HG03175 (cell line): Measurements from ENCODE around the gene PPARA.

ENCODE experiments used
- ATAC-seq: cut with Tn5 transposase; IDR thresholded peaks from one replicate; pipeline ENCODE4 v1.9.1; 2021; ENCODE audit warnings: mild to moderate bottlenecking, moderate library complexity; ENCODE audit not compliant: unreplicated experiment

Gene PPARA

DNA sequence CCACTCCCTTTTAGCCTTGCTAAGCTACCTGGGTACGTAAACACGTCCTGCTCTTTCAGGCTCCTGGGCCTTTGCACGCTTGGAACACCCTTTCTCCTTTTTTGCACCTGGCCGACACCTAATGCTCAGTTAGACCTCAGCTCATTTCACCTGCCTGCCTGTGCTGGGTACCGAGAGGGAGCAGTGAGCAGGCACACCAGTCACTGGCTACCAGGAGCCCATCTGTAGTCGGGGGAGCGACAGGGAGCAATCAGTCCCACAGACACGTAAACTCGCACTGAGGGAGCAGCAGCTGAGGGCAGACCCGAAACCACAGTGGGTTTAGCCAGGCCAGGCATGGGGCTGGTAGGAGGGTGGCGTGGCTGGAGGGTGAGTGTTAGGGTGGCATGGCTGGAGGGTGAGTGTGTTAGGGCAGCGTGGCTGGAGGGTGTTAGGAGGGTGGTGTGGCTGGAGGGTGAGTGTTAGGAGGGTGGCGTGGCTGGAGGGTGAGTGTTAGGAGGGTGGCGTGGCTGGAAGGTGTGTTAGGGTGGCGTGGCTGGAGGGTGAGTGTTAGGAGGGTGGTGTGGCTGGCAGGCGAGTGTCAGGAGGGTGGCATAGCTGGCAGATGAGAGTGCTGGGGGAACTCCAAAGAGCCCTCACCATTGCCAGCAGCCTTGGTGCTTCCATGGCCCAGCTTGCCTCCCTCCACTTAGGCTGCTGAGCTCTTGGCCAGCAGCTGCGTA lies 140.0 kb downstream of the PPARA start:
- no peak for ATAC-seq

DNA sequence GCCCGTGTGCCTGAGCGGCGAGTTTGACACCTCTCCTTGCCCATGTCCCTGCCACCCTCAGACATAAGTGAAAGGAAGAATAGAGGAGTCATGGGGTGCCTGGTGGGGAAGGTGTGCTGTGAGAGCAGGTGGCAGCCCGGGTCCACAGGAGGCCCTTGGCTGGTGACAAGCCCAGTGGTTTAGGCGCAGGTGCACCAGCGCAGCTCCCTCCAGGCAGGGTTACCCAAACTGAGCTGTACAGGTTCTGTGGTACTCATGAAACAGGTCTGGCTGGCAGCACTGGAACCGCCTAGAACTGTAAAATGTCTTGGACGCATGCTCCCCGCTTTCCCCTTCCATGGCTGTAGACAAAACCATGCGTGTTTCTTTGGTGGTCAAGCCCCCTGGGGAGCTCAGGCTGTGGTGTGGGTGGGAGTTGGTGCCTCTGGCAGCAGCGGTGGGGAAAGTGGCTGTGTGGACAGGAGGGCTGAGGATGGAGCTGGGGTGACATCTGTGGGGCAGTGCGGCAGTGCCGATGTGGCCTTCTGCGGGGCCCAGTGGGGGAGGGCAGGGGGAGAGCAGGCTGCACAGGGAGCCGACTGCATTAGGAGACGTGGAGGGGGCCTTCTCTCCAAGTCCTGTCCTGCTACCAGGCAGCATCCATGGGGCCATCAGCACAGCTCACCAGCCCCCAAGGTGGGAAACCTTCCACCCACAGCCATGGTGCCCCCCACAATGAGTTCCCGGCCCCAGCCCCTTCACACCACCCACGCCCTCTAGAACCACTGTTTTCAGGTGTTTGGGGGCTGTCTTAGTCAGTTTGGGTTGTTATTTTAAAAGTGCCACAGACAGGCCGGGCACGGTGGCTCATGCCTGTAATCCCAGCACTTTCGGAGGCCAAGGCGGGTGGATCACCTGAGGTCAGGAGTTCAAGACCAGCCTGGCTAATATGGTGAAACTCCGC lies 140.8 kb downstream of the PPARA start:
- ATAC-seq = no peak

DNA sequence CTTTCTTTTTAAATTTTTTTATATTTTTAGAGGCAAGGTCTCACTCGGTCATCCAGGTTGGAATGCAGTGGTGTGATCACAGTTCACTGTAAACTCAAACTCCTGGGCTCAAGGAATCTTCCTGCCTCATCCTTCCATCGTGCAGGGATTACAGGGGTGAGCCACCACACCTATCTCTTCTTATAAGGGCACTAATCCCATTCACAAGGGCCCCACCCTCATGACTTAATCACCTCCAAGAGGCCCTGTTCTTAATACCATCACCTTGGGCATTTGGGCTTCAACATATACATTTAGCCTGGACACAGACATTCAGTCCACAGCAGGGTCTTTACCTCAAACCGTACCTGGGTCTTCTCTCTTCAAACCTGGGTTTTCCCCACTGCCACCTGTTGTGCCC lies 141.8 kb downstream of the PPARA start:
- no peak for ATAC-seq

DNA sequence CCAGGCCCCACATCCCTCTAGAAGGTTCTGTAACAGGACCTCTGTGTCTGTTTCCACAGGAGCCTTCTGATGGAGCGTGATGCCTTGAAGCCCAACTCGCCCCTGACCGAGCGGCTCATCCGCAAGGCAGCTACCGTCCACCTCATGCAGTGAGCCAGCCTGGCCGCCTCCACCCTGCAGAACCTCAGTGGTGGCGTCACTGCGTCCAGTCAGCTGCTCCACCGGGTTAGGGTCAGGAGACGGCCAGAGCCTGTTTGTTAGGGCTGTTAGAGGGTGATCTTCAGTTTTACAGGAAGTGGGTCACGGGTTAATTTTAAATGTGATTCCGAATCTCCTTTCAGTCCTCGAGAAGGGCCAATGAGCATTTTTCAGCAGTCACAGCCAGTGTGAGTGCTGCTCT lies 142.4 kb downstream of the PPARA start:
- no peak for ATAC-seq
